Measurements from ENCODE around the gene DGKD.

Gene DGKD

DNA sequence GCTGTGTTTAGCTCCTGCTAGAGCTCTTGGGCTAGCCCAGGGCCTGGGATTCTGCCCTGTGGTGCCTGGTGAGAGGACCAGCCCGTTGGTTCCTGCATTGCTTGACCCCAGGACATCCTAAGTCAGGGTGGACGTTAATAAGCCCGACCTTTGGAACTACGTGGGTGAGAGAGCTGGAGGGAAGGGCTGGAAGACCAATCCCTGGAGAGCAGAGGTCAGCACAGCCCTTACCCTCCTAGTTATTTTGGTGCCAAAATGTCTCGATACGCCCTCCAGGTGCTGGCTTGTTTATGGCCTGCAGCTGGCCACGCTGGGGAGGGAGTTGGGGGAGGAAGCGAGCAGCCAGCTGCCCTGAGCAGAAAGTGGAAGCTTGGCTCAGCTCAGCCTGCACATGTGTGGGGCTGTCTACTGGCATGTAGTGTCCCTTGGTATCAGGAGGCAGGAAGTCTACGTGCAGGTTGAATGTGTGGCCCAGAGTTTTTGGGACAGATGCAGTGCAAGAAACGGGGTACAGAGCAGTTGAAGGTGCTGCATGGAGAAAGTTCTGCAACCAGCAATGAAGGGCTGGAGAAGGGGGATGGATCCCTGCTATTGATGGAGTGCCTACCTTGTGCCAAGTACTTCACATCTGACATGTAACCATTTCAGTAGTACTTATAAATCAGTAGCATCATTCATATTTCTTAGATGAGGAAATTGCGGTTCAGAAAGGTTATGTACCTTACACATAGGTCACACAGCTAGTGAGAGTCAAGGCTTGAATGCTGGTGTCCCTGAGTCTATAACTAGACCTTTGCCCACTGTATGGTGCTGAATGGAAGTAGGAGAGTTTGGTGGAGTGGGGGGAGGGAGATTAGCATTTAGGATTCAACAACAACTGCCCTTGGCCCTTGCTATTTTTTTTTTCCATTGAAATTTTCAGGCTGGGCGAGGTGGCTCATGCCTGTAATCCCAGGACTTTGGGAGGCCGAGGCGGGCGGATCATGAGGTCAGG, 5.0 kb upstream of the DGKD start:
- FAIRE-seq (peak; percentile 81), DNase-seq (ENCODE audit: insufficient read length, low spot score) (peak; percentile 39)
- TF ChIP-seq PAX5 (IDR thresholded peaks at IDR 0.05; ENCODE audit: insufficient read depth, low read length, severe bottlenecking), result no peak
- no peak for TF ChIP-seq POU2F2 (IDR thresholded peaks at IDR 0.05; ENCODE audit: low read depth, low read length)
- no peak for TF ChIP-seq POLR2AphosphoS5 (IDR thresholded peaks at IDR 0.05; ENCODE audit: low read depth, low read length)
- no peak for TF ChIP-seq TAF1 (IDR thresholded peaks at IDR 0.05; ENCODE audit: low read depth, low read length)
- TF ChIP-seq SPI1 (IDR thresholded peaks at IDR 0.05; ENCODE audit: low read depth, low read length), result peak; percentile 47
- no peak for TF ChIP-seq POLR2A (IDR thresholded peaks at IDR 0.05; ENCODE audit: low read depth, low read length)

DNA sequence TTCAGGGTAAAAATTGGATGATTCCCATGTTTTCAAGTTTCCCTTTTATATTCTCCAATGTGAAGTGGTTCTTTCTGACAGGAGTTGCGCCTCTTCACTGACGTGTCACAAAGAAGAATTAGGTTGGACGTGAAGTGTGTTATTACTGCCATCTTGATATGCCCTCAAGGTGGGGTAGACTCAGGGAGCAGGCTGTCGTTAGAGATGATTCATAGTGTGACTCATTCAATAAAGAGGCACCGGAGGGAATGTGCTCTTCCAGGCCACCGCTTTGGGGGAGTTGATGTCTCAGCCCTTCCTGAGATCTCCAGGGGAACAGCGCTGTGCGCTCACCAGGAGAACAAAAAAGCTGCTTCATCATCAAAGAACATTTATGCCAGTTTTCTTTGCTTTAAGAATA, 3.6 kb upstream of the DGKD start:
- FAIRE-seq (peak; percentile 13), DNase-seq (ENCODE audit: insufficient read length, low spot score) (no peak)
- TF ChIP-seq TAF1 (IDR thresholded peaks at IDR 0.05; ENCODE audit: low read depth, low read length) (no peak), POU2F2 (IDR thresholded peaks at IDR 0.05; ENCODE audit: low read depth, low read length) (no peak), POLR2AphosphoS5 (IDR thresholded peaks at IDR 0.05; ENCODE audit: low read depth, low read length) (no peak), PAX5 (IDR thresholded peaks at IDR 0.05; ENCODE audit: insufficient read depth, low read length, severe bottlenecking) (no peak), SPI1 (IDR thresholded peaks at IDR 0.05; ENCODE audit: low read depth, low read length) (no peak), POLR2A (IDR thresholded peaks at IDR 0.05; ENCODE audit: low read depth, low read length) (no peak)

DNA sequence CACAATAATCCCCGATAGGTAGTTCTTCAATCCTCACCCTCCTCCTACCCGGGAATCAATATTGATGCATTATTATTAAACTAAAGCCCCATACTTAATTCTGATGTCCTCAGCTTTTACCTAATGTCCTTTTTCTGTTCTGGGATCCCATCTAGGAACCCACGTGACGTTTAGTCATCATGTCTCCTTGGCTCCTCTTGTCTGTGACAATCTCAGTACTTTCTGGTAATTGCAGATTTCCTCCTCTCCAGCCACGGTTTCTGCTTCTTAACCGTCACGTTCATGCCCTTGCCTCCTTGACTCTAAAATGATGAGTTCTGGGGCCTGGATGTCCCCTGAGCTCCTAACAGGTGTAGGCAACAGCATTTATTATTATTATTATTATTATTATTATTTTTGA, 2.9 kb upstream of the DGKD start:
- TF ChIP-seq POU2F2 (IDR thresholded peaks at IDR 0.05; ENCODE audit: low read depth, low read length) (no peak), SPI1 (IDR thresholded peaks at IDR 0.05; ENCODE audit: low read depth, low read length) (no peak), PAX5 (IDR thresholded peaks at IDR 0.05; ENCODE audit: insufficient read depth, low read length, severe bottlenecking) (no peak), TAF1 (IDR thresholded peaks at IDR 0.05; ENCODE audit: low read depth, low read length) (no peak), POLR2AphosphoS5 (IDR thresholded peaks at IDR 0.05; ENCODE audit: low read depth, low read length) (no peak), POLR2A (IDR thresholded peaks at IDR 0.05; ENCODE audit: low read depth, low read length) (no peak)
- FAIRE-seq, result no peak
- DNase-seq (ENCODE audit: insufficient read length, low spot score), result no peak

DNA sequence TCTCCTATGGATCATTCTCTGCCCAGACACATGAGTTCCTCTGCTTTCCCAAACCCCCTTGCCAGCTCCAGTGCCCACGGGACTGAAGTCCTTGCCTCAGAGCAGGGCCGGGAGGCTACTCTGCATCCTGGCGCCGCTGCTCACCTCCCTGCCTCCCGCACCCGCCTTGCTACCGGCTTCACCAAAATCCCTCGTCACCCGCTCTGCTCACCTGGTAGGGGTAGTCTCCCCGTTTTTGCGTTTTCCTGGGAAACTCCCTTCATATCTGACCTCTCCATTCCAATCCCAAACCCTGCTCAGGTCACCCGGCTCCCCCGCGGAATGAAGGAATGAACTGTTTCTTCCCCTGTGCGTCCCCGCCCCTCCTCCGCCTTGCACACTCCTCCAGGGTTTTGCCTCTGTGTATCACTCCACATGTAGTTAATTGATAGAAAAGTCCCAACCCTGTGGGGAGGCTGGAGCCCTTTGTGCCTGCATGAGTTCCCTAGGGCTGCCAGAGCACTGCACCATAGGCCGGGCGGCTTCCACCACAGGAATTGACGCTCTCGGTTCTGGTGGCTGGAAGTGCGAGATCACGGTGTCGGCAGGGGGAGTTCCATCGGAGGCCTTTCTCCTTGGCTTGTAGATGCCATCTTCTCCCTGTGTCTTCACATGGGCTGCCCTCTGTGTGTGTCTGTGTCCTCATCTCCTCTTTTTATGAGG, 2.0 kb upstream of the DGKD start:
- FAIRE-seq (no peak), DNase-seq (ENCODE audit: insufficient read length, low spot score) (no peak)
- no peak for TF ChIP-seq POU2F2 (IDR thresholded peaks at IDR 0.05; ENCODE audit: low read depth, low read length)
- no peak for TF ChIP-seq POLR2A (IDR thresholded peaks at IDR 0.05; ENCODE audit: low read depth, low read length)
- TF ChIP-seq POLR2AphosphoS5 (IDR thresholded peaks at IDR 0.05; ENCODE audit: low read depth, low read length), result no peak
- TF ChIP-seq SPI1 (IDR thresholded peaks at IDR 0.05; ENCODE audit: low read depth, low read length), result no peak
- TF ChIP-seq PAX5 (IDR thresholded peaks at IDR 0.05; ENCODE audit: insufficient read depth, low read length, severe bottlenecking), result no peak
- no peak for TF ChIP-seq TAF1 (IDR thresholded peaks at IDR 0.05; ENCODE audit: low read depth, low read length)

DNA sequence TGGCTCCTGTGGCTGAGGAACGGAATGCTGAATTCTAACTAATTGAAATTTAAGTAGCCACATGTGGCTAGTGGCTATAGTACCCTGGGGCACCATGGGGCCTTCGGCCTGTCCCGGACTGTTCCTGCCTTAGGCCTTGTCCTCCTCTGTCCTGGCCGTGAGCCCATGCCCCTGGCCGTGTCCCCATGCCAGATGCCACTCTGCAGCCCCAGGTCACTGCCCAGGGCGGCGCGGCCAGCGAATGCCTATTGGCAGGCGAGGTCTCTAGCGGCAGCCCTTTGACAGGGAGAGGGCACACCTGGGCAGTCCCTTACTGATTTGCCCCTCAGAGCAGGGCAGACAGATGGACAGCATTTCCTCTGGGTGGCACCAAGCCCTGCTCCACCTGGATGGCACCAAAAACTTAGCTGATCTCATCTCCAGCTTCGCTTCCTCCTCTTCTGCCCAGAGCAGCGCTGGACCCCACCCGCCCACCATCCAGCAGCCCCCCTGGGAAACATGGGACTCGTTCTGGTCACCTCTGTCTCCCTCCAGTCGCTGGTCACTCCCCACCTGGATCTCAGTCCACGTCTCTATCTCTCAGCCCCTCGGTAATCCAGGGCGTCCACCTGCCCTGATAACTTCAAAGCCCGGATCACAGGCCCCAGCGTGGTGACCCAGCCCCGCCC, 1.1 kb upstream of the DGKD start:
- DNase-seq (ENCODE audit: insufficient read length, low spot score) (no peak), FAIRE-seq (peak; percentile 28)
- TF ChIP-seq POLR2A (IDR thresholded peaks at IDR 0.05; ENCODE audit: low read depth, low read length) (no peak), POU2F2 (IDR thresholded peaks at IDR 0.05; ENCODE audit: low read depth, low read length) (no peak), TAF1 (IDR thresholded peaks at IDR 0.05; ENCODE audit: low read depth, low read length) (no peak), SPI1 (IDR thresholded peaks at IDR 0.05; ENCODE audit: low read depth, low read length) (no peak), PAX5 (IDR thresholded peaks at IDR 0.05; ENCODE audit: insufficient read depth, low read length, severe bottlenecking) (no peak), POLR2AphosphoS5 (IDR thresholded peaks at IDR 0.05; ENCODE audit: low read depth, low read length) (no peak)

DNA sequence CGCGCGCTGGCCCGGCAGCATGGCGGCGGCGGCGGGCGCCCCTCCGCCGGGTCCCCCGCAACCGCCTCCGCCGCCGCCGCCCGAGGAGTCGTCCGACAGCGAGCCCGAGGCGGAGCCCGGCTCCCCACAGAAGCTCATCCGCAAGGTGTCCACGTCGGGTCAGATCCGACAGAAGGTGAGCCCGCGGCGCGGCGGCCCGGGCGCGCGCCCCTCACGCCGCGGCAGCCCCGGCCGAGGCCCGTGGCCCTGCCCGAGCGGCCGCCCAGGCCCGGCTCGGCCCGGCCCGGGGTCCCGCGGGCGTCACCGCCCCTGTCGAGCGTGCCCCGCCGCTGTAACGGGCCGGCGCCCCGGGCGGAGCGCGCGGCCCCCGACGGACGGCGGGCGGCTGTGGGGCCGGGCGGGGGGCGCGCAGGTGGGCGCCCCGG, 218 bp downstream of the DGKD start:
- FAIRE-seq, result no peak
- no peak for DNase-seq (ENCODE audit: insufficient read length, low spot score)

DNA sequence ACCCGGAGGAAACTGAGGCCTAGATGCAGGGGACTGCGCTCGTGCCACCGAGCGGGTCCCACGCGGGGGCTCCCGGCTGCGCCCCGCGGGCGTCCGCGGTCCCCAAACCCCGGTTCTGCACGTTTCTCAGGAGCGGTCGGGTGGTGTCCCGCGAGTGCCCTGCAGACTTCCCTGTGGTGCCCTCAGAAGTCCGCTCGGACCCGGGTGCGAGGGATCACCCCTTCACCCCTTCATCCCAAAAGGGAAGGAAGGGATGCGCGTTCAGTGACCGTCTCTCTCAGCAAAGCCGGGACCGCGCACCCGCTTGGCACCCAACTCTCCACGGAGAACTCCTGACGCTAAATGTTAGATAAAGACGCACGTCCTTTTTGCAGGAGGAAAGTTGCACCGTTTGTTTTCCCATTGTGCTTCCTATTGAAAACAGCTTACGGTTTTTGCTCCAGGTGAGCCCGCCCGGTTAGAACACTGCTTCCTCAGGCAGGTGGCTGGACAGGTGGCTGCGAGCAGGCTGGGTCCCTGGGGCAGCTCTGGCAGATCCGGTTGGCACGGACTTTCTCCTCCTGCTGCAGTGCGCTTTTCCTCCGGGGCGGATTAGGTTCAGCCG, 779 bp downstream of the DGKD start:
- TF ChIP-seq SPI1 (IDR thresholded peaks at IDR 0.05; ENCODE audit: low read depth, low read length) (no peak), TAF1 (IDR thresholded peaks at IDR 0.05; ENCODE audit: low read depth, low read length) (no peak), POLR2A (IDR thresholded peaks at IDR 0.05; ENCODE audit: low read depth, low read length) (no peak), POLR2AphosphoS5 (IDR thresholded peaks at IDR 0.05; ENCODE audit: low read depth, low read length) (no peak), PAX5 (IDR thresholded peaks at IDR 0.05; ENCODE audit: insufficient read depth, low read length, severe bottlenecking) (no peak), POU2F2 (IDR thresholded peaks at IDR 0.05; ENCODE audit: low read depth, low read length) (no peak)
- FAIRE-seq (no peak), DNase-seq (ENCODE audit: insufficient read length, low spot score) (no peak)

More for the DNA sequence above, 218 bp downstream of the DGKD start:
- TF ChIP-seq POU2F2 (IDR thresholded peaks at IDR 0.05; ENCODE audit: low read depth, low read length), result no peak
- TF ChIP-seq SPI1 (IDR thresholded peaks at IDR 0.05; ENCODE audit: low read depth, low read length), result no peak
- TF ChIP-seq PAX5 (IDR thresholded peaks at IDR 0.05; ENCODE audit: insufficient read depth, low read length, severe bottlenecking), result no peak

DNA sequence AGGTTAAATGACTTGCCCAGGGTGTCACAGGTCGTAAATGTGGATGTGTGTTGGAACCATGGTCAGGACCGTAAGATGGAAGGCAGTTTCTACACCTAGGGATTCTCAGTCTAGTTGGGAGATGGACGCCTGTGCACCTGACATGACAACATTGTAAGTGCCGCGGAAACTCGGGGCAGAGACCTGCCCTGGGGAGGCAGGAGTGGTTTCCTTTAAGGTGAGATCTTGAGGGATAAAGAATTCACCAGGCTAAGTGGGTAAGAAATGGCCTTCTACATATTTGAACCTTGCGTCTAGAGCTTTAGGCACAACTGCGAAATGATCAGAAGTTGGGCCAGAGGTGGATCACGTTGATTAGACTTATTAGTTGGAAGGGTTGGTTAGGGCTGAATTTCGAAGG, 1.6 kb downstream of the DGKD start:
- FAIRE-seq (peak; percentile 54), DNase-seq (ENCODE audit: insufficient read length, low spot score) (no peak)
- TF ChIP-seq POLR2AphosphoS5 (IDR thresholded peaks at IDR 0.05; ENCODE audit: low read depth, low read length) (no peak), SPI1 (IDR thresholded peaks at IDR 0.05; ENCODE audit: low read depth, low read length) (no peak), POU2F2 (IDR thresholded peaks at IDR 0.05; ENCODE audit: low read depth, low read length) (no peak), POLR2A (IDR thresholded peaks at IDR 0.05; ENCODE audit: low read depth, low read length) (no peak), TAF1 (IDR thresholded peaks at IDR 0.05; ENCODE audit: low read depth, low read length) (no peak), PAX5 (IDR thresholded peaks at IDR 0.05; ENCODE audit: insufficient read depth, low read length, severe bottlenecking) (no peak)

Data from GM12891 (cell line).